Heart left ventricle (tissue), 16 donors: Measurements from ENCODE around the gene STXBP6. TPM values are rescaled to one million over a fixed set of nuclear protein-coding genes. Genes with fewer than 3 reads are reported as not detected.

ENCODE experiments used
- ATAC-seq, 4 donors: fragments of 200-7000 bp; cut with Tn5 transposase; one replicate each; pipeline ENCODE4 v1.9.1; 2020 to 2022; ENCODE audit warnings: moderate library complexity in 4 of 4, mild to moderate bottlenecking in 3 of 4, moderate number of reproducible peaks in 1 of 4
- DNase-seq, 5 donors: peaks; one replicate each; pipeline ENCODE4 v3.0.0-alpha.2; 2020
- H3K27ac ChIP-seq, 12 donors: fragments of 200-600 bp; sonication (generic) in 4 of 12; one replicate each; pipeline versions ENCODE4 v1.5.0 to v1.8.0; 2016 to 2022; ENCODE audit warnings: mild to moderate bottlenecking in 2 of 12
- H3K27me3 ChIP-seq, 9 donors: fragments of 200-600 bp; sonication (generic) in 2 of 9; one replicate each; pipeline versions ENCODE4 v1.5.1 to v1.8.0; 2016 to 2022; ENCODE audit warnings: mild to moderate bottlenecking in 3 of 9
- H3K36me3 ChIP-seq, 9 donors: fragments of 200-600 bp; sonication (generic) in 2 of 9; one replicate each; pipeline versions ENCODE4 v1.5.0 to v1.8.0; 2018 to 2022; ENCODE audit warnings: mild to moderate bottlenecking in 2 of 9
- H3K4me1 ChIP-seq, 12 donors: fragments of 200-600 bp; sonication (generic) in 4 of 12; one replicate each; pipeline versions ENCODE4 v1.5.0 to v1.8.0; 2016 to 2022; ENCODE audit warnings: mild to moderate bottlenecking in 3 of 12
- H3K4me3 ChIP-seq, 12 donors: fragments of 200-600 bp; sonication (generic) in 4 of 12; one replicate each; pipeline versions ENCODE4 v1.5.0 to v1.8.0; 2017 to 2022; ENCODE audit warnings: mild to moderate bottlenecking in 9 of 12, moderate library complexity in 4 of 12
- H3K9me3 ChIP-seq, 12 donors: fragments of 200-600 bp; sonication (generic) in 4 of 12; one replicate each; pipeline versions ENCODE4 v1.5.0 to v1.8.0; 2016 to 2022; ENCODE audit warnings: mild to moderate bottlenecking in 1 of 12
- CTCF ChIP-seq, 12 donors: fragments of 200-600 bp; sonication (generic) in 4 of 12; IDR thresholded peaks; one replicate each; pipeline versions ENCODE4 v1.5.0 to v1.8.0; 2018 to 2022; ENCODE audit warnings: antibody characterized with exemption in 12 of 12, mild to moderate bottlenecking in 5 of 12
- POLR2A ChIP-seq, 2 donors: fragments of 450-650 bp; IDR thresholded peaks; one replicate each; pipeline ENCODE4 v1.6.1; 2017; ENCODE audit warnings: antibody characterized with exemption in 2 of 2, mild to moderate bottlenecking in 2 of 2, moderate library complexity in 2 of 2
- WGBS, 4 donors: extraction: QIAGEN DNeasy Blood & Tissue Kit in 2 of 4; methylation state at CpG; one replicate each; pipeline versions ENCODE4 v1.1.5 to v1.1.7; 2013 to 2018; 5-methylcytosine and 5-hydroxymethylcytosine counted together
- intact Hi-C, 10 donors: fragments of 100-400 bp; cut with DNase I; formaldehyde crosslinking; loops; one replicate each; pipeline versions ENCODE4 v1.11.1 to v1.14.2; 2022
- polyA plus RNA-seq, 2 donors: library from polyadenylated mRNA; stranded (reverse); fragments of 200-250 nt; gene quantifications; one replicate each; pipeline ENCODE4 v1.2.3, GENCODE V29; 2013
- total RNA-seq, 9 donors: library from RNA; depleted of rRNA in 2 of 9; stranded (reverse); fragments of >200 nt in 2 of 9; fragmentation: NEBNext Ultra II Directional in 3 of 9; extraction: Animal tissue kit (Norgen Biotek cat#: 25700) in 3 of 9; gene quantifications; one replicate each; pipeline versions ENCODE4 v1.1.0 to v1.2.4, GENCODE V29; 2016 to 2023
- donor health status: ischemic (EF 13 %, LVEDD 7.1; RV severe dilation, severe dysfunction).
- donor health status: healthy with polysubstance abuse.
- donor health status: DM: no; HTN: yes; CAD: no.
- donor health status: DM: no; HTN: no; CAD: no.
- donor health status: ischemic (EF 25% LVEDD 6.9; RV normal size, moderate dysfunction).
- donor health status: ischemic (EF 25% LVEDD 5.7; RV mildly dilated, moderate dysfunction).
- donor health status: healthy.
- donor health status: DM: yes; HTN: yes; CAD: no.
- donor health status: ischemic (EF 35%, LVEDD 5.7; RV mildly dilated, moderate dysfunction).
- donor health status: nonischemic (EF 11% LVEDD 7.7; RV severe dilation, severe dysfunction).
- donor health status: DM: yes; HTN: yes; CAD: no.
- donor health status: PGD.
- donor health status: ischemic (EF 29% LVEDD 5.4; RV normal size, mild dysfunction).
- donor health status: nonischemic (EF 23%, LVEDD 6.1; RV moderate dilation, normal function).

The STXBP6 gene
- total and polyA plus RNA-seq, 11 donors: 12.5 to 57.3 (median 23.7) TPM

DNA sequence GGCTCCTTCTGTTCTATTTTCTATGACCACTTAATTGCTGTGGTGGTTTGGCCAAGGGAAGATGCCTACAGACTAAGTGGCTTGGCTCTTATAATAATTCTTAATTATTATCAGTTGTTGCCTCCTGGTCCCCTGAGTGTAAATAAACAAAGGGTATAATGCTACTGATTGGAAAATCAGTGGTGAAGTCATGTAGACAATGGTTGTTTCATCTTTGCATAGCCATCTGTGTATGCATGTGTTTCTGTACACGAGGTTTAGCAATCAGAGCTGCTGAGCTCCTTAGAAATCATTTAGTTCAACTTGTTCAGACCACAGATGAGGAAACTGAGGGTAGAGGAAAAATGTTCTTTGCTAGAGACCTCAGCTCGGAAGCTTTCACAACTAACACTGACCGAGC is 152.2 kb downstream of the STXBP6 start:
- Histone ChIP-seq H3K36me3 (no peaks in the 10 kb centered on the region), H3K4me1 (peaks cover 5 to 58% (median 20%) of the 10 kb centered on the region in 12 donors), H3K27ac (no peak overlapping the region), H3K4me3 (no peak overlapping the region), H3K27me3 (no peaks in the 10 kb centered on the region), H3K9me3 (no peaks in the 10 kb centered on the region)
- no peak for TF ChIP-seq CTCF (IDR thresholded peaks at IDR 0.05)
- no peak for TF ChIP-seq POLR2A (IDR thresholded peaks at IDR 0.05)
- WGBS, 4 donors: 92 to 94% (median 94%) methylated on average over 3 of the region's 3 CpGs
- intact Hi-C loops: no loop called here
- no peak for DNase-seq
- ATAC-seq: no peak

DNA sequence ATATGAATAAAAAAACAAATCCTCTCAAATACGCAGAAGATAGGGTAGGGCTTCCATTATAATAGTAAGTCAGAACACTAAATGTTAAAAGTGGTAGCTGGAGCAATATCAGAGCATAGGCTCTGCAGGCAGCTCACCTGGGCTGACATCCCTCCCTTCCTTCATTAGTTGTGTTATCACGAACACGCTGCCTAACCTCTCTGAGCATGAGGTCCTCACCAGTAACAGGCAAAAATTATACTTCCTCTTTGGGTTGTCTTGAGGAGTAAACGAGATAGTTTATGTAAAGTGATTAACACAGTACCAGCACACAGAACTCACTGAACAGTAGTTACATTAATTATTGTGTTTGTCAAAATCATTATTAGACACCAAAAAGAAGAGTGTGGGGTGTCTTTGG is 154.3 kb downstream of the STXBP6 start:
- Histone ChIP-seq H3K27me3 (no peaks in the 10 kb centered on the region), H3K27ac (peak overlapping the region in 6 of 12 donors; percentile 2 to 47 (median 20)), H3K4me3 (no peak overlapping the region), H3K9me3 (peaks cover 0 to 8% (median 4%) of the 10 kb centered on the region in 12 donors), H3K36me3 (no peaks in the 10 kb centered on the region), H3K4me1 (peaks cover 5 to 58% (median 16%) of the 10 kb centered on the region in 12 donors)
- ATAC-seq (no peak), DNase-seq (no peak)
- intact Hi-C loops: no loop called here
- WGBS, 4 donors: 59 to 89% (median 68%) methylated on average over 4 of the region's 4 CpGs
- TF ChIP-seq POLR2A (IDR thresholded peaks at IDR 0.05) (no peak), CTCF (IDR thresholded peaks at IDR 0.05) (no peak)

- H3K9me3 ChIP-seq: peaks cover 0 to 12% (median 6%) of the 10 kb centered on the region in 12 donors
- WGBS, 4 donors: 55 to 70% (median 62%) methylated on average over 4 of the region's 4 CpGs
- peaks cover 5 to 54% (median 13%) of the 10 kb centered on the region in 12 donors for H3K4me1 ChIP-seq
- intact Hi-C loops: no loop called here
- H3K27me3 ChIP-seq: no peaks in the 10 kb centered on the region
- H3K36me3 ChIP-seq: no peaks in the 10 kb centered on the region
- ATAC-seq: peak in 2 of 4 donors; percentile 26 to 31
- DNase-seq: no peak
- peak overlapping the region in 7 of 12 donors; percentile 2 to 47 (median 22) for H3K27ac ChIP-seq
- H3K4me3 ChIP-seq: no peak overlapping the region
- TF ChIP-seq POLR2A (IDR thresholded peaks at IDR 0.05): no peak
- no peak for TF ChIP-seq CTCF (IDR thresholded peaks at IDR 0.05)
Measured at GRCh38 chr14:24895243-24895583, 154.7 kb downstream of the STXBP6 start.

- peak in 1 of 4 donors; percentile 24 for ATAC-seq
- H3K27ac ChIP-seq: peak overlapping the region in 5 of 12 donors; percentile 2 to 47 (median 6)
- peaks cover under 1 to 53% (median 9%) of the 10 kb centered on the region in 12 donors for H3K4me1 ChIP-seq
Measured at GRCh38 chr14:24894583-24895242, 155.2 kb downstream of the STXBP6 start.

More at GRCh38 chr14:24894583-24895242, 155.2 kb downstream of the STXBP6 start:
- Histone ChIP-seq H3K4me3 (no peak overlapping the region), H3K36me3 (no peaks in the 10 kb centered on the region), H3K9me3 (peaks cover 0 to 13% (median 6%) of the 10 kb centered on the region in 12 donors), H3K27me3 (no peaks in the 10 kb centered on the region)
- WGBS, 4 donors: 46 to 65% (median 62%) methylated on average over 5 of the region's 5 CpGs
- DNase-seq: no peak
- TF ChIP-seq POLR2A (IDR thresholded peaks at IDR 0.05): no peak
- TF ChIP-seq CTCF (IDR thresholded peaks at IDR 0.05): no peak
- intact Hi-C loops: no loop called here
